Immature natural killer cell (primary cell): ENCODE results near the gene MYH1. TPM values are rescaled to one million over a fixed set of nuclear protein-coding genes. Genes with fewer than 3 reads are reported as not detected.

Experiments
- DNase-seq, 3 donors: peaks; one replicate each; pipeline ENCODE4 v3.0.0; 2022; ENCODE audit warnings: mixed read lengths in 1 of 3
- H3K27ac Mint-ChIP-seq, 6 donors: one replicate each; pipeline ENCODE4 v1.8.0; 2020; ENCODE audit warnings: mixed read lengths in 6 of 6, mild to moderate bottlenecking in 5 of 6, inconsistent platforms in 4 of 6, moderate library complexity in 3 of 6
- H3K27me3 Mint-ChIP-seq, 3 donors: one replicate each; pipeline ENCODE4 v1.8.0; 2020 to 2021; ENCODE audit warnings: low read depth in 3 of 3, mild to moderate bottlenecking in 3 of 3, mixed read lengths in 3 of 3, moderate library complexity in 3 of 3, inconsistent platforms in 1 of 3
- H3K36me3 Mint-ChIP-seq, 3 donors: one replicate each; pipeline ENCODE4 v1.8.0; 2020; ENCODE audit warnings: mixed read lengths in 3 of 3, inconsistent platforms in 2 of 3, mild to moderate bottlenecking in 2 of 3
- H3K4me1 Mint-ChIP-seq, 2 donors: one replicate each; pipeline ENCODE4 v1.8.0; 2020; ENCODE audit warnings: inconsistent platforms in 2 of 2, mild to moderate bottlenecking in 2 of 2, mixed read lengths in 2 of 2, moderate library complexity in 1 of 2
- H3K4me3 Mint-ChIP-seq, 5 donors: one replicate each; pipeline ENCODE4 v1.8.0; 2020; ENCODE audit warnings: mild to moderate bottlenecking in 5 of 5, mixed read lengths in 5 of 5, inconsistent platforms in 3 of 5, moderate library complexity in 3 of 5
- H3K9me3 Mint-ChIP-seq, 6 donors: one replicate each; pipeline ENCODE4 v1.8.0; 2020; ENCODE audit warnings: mild to moderate bottlenecking in 6 of 6, mixed read lengths in 6 of 6, inconsistent platforms in 4 of 6, moderate library complexity in 3 of 6
- polyA plus RNA-seq, 3 donors: library from polyadenylated mRNA; unstranded; fragments of 300-500 nt; fragmentation: Illumina TruSeq; gene quantifications; one replicate each; pipeline ENCODE4 v1.2.3, GENCODE V29; 2021

The MYH1 gene
- polyA plus RNA-seq, 3 donors from 2014 or later, result not detected

DNA sequence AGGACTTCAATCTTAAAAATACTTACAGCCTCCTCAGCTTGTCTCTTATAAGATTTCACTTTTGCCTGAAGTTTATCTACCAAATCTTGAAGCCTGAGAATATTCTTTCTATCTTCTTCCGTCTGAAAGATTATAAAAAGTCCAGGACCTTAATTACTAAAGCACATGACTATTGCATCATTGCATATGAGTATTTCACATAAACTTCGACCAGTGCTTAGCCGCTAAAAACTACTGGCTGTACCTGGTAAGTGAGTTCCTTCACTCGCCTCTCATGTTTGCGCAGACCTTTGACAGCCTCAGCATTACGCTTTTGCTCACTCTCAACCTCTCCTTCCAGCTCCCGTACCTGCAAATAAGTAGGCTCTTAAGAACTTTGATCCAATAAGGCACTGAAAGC, 4.7 kb upstream of the MYH1 start:
- Mint-ChIP-seq H3K4me1 (no peaks in the 10 kb centered on the region), H3K36me3 (no peaks in the 10 kb centered on the region), H3K9me3 (no peaks in the 10 kb centered on the region), H3K27ac (no peak overlapping the region), H3K27me3 (peaks cover 5 to 9% (median 7%) of the 10 kb centered on the region in 3 donors), H3K4me3 (no peak overlapping the region)
- no peak for DNase-seq

DNA sequence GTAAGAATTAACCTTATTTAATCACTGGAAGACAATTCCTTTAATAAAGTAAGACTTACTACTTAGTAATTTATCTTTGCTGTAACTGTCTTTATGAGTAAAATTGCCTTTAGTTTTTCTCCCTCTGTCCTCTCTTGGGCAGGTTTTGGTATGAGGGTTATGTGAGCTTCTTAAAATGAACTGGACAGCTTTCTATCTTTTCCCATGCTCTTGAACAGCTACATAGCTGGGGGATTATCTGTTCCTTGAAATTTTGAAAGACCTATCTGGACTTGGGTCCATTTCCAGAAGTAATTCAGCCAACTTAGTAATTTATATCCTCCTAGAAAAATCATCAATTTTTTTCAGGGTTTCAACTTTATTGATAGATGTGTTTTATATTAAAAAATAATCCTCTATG, 3.6 kb upstream of the MYH1 start:
- H3K36me3 Mint-ChIP-seq, result no peaks in the 10 kb centered on the region
- H3K4me1 Mint-ChIP-seq, result no peaks in the 10 kb centered on the region
- no peak overlapping the region for H3K27ac Mint-ChIP-seq
- DNase-seq, result no peak
- no peaks in the 10 kb centered on the region for H3K9me3 Mint-ChIP-seq
- H3K4me3 Mint-ChIP-seq, result no peak overlapping the region
- peaks cover 5 to 9% (median 7%) of the 10 kb centered on the region in 3 donors for H3K27me3 Mint-ChIP-seq

DNA sequence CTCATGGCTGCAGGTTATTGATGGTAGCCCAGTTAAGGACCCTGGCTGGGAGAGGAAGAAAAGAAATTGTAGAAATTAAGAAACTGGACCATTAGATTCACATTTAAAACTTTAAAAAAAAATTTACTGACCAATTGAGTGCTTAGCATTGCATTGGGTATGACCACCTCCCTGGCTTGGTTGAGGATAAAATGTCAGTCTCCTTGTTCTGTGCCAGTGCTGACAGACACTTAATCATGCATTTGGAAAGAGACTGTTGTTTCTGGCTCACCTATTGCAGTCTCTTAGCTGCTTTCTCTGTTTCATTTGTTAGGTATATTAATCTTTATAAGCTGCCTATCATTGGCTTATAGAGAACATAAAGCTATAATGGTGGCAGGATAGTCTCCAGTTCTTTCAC, 1.7 kb downstream of the MYH1 start:
- Mint-ChIP-seq H3K27ac (no peak overlapping the region), H3K27me3 (peaks cover 3 to 18% (median 3%) of the 10 kb centered on the region in 3 donors), H3K9me3 (no peaks in the 10 kb centered on the region), H3K4me1 (no peaks in the 10 kb centered on the region), H3K4me3 (no peak overlapping the region), H3K36me3 (no peaks in the 10 kb centered on the region)
- DNase-seq, result no peak

DNA sequence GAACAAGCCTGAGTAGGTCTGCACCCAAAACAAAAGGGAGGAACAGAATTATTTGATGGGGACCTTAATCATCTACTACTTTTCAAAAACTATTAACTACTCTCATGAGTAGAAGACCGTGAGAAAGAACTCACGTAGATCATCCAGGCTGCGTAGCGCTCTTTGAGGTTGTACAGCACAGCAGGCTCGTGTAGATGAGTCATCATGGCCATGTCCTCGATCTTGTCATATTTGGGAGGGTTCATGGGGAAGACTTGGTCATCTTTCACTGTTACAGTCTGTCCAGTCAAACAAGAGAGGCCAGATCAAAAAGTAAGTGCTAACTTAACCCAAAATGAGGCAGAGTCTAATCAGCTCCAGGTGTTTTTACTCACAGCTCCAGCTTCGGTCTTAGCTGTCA, 2.3 kb downstream of the MYH1 start:
- no peak for DNase-seq
- no peak overlapping the region for H3K27ac Mint-ChIP-seq
- H3K4me1 Mint-ChIP-seq, result no peaks in the 10 kb centered on the region
- H3K9me3 Mint-ChIP-seq, result no peaks in the 10 kb centered on the region
- H3K4me3 Mint-ChIP-seq, result no peak overlapping the region
- peaks cover 3 to 18% (median 3%) of the 10 kb centered on the region in 3 donors for H3K27me3 Mint-ChIP-seq
- no peaks in the 10 kb centered on the region for H3K36me3 Mint-ChIP-seq

GRCh38 chr17:10513299-10514067, 4.9 kb downstream of the MYH1 start:
- no peak overlapping the region for H3K27ac Mint-ChIP-seq
- H3K36me3 Mint-ChIP-seq, result no peaks in the 10 kb centered on the region
- no peaks in the 10 kb centered on the region for H3K9me3 Mint-ChIP-seq
- no peak overlapping the region for H3K4me3 Mint-ChIP-seq
- peaks cover 0 to 14% (median 3%) of the 10 kb centered on the region in 3 donors for H3K27me3 Mint-ChIP-seq
- no peaks in the 10 kb centered on the region for H3K4me1 Mint-ChIP-seq
- no peak for DNase-seq

GRCh38 chr17:10512856-10513255, 5.5 kb downstream of the MYH1 start:
- Mint-ChIP-seq H3K36me3 (no peaks in the 10 kb centered on the region), H3K27ac (no peak overlapping the region), H3K4me1 (no peaks in the 10 kb centered on the region), H3K9me3 (no peaks in the 10 kb centered on the region), H3K27me3 (peaks cover 0 to 14% (median 3%) of the 10 kb centered on the region in 3 donors), H3K4me3 (no peak overlapping the region)
- DNase-seq, result no peak

DNA sequence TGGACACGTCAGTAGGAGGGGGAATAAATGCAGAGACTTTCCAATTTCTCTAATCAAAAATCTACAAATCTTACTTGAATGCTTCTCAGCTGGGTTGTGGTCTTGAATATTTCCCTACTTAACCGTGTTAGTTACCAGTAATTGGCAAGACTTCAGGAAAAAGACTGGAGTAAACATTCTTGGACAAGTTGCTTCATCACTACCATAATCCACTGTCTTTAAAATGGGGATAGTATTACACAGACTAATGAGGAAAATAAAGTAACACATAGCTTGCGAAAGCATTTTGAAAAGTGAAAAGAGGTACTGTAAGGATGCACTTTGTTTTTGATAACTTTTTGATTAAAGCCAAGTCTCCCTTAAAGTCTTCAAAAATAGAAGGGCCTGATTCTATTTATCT, 18.4 kb downstream of the MYH1 start:
- Mint-ChIP-seq H3K27me3 (peaks cover 0 to 12% (median 6%) of the 10 kb centered on the region in 3 donors), H3K4me3 (no peak overlapping the region)

GRCh38 chr17:10492004-10492403, 26.3 kb downstream of the MYH1 start:
- Mint-ChIP-seq H3K9me3 (peaks cover 9 to 37% (median 30%) of the 10 kb centered on the region in 6 donors), H3K4me3 (no peak overlapping the region), H3K27me3 (peaks cover 4 to 14% (median 6%) of the 10 kb centered on the region in 3 donors), H3K4me1 (no peaks in the 10 kb centered on the region), H3K36me3 (peaks cover 0 to 4% (median 0%) of the 10 kb centered on the region in 3 donors), H3K27ac (no peak overlapping the region)
- no peak for DNase-seq

More for the DNA sequence above, 18.4 kb downstream of the MYH1 start:
- no peaks in the 10 kb centered on the region for H3K36me3 Mint-ChIP-seq
- H3K4me1 Mint-ChIP-seq, result no peaks in the 10 kb centered on the region
- H3K9me3 Mint-ChIP-seq, result peaks cover 0 to 5% (median 0%) of the 10 kb centered on the region in 6 donors
- no peak overlapping the region for H3K27ac Mint-ChIP-seq
- DNase-seq, result no peak

- no peak for DNase-seq
- H3K4me1 Mint-ChIP-seq, result no peaks in the 10 kb centered on the region
Observed at GRCh38 chr17:10482252-10482651, 36.1 kb downstream of the MYH1 start.

DNA sequence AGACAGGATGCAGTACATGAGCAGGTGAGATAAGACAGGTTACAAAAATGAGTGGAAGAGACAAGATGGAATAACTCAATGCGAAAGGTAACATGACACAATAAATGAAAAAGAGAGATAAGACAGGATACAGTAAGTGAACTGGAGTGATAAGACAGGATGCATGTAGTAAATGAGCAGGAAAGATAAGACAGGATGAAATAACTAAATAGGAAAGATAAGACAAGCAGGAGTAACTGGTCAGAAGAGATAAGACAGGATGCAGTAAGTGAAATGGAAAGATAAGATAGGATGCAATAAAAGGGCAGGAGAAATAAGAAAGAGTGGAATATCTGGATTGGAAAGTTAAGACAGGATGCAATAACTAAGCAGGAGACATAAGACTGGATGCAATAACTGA, 40.6 kb downstream of the MYH1 start:
- H3K27ac Mint-ChIP-seq, result no peak overlapping the region
- H3K27me3 Mint-ChIP-seq, result peaks cover 0 to 4% (median 2%) of the 10 kb centered on the region in 3 donors
- H3K4me1 Mint-ChIP-seq, result no peaks in the 10 kb centered on the region
- no peak overlapping the region for H3K4me3 Mint-ChIP-seq
- H3K9me3 Mint-ChIP-seq, result peaks cover 0 to 5% (median 3%) of the 10 kb centered on the region in 6 donors
- no peak for DNase-seq
- H3K36me3 Mint-ChIP-seq, result peaks cover 0 to 2% (median 0%) of the 10 kb centered on the region in 3 donors

More at GRCh38 chr17:10482252-10482651, 36.1 kb downstream of the MYH1 start:
- Mint-ChIP-seq H3K27me3 (peaks cover 0 to 7% (median 2%) of the 10 kb centered on the region in 3 donors), H3K9me3 (peaks cover 18 to 36% (median 30%) of the 10 kb centered on the region in 6 donors), H3K27ac (no peak overlapping the region), H3K36me3 (peaks cover 0 to 7% (median 6%) of the 10 kb centered on the region in 3 donors), H3K4me3 (no peak overlapping the region)

DNA sequence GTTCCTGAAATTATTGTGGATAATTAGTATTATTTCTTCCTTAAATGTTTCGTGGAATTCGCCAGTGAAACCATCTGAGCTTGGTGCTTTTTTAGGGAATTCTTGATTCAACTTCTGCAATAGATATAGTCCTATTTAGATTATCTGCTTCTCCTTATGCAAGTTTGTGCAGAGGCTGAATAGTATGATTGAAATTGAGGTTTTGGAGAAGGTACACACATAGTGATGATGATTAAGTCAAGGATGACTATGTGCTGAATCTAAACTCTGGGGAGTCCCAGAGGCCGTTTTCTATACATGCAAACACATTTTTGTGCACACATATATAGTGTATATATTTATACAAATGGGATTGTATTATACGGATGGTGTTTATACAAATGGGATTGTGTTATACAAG, 43.8 kb downstream of the MYH1 start:
- H3K9me3 Mint-ChIP-seq, result peaks cover 0 to 2% (median 0%) of the 10 kb centered on the region in 6 donors
- no peak overlapping the region for H3K4me3 Mint-ChIP-seq
- no peak for DNase-seq
- no peaks in the 10 kb centered on the region for H3K4me1 Mint-ChIP-seq
- no peak overlapping the region for H3K27ac Mint-ChIP-seq
- no peaks in the 10 kb centered on the region for H3K36me3 Mint-ChIP-seq
- H3K27me3 Mint-ChIP-seq, result peaks cover 0 to 8% (median 0%) of the 10 kb centered on the region in 3 donors

DNA sequence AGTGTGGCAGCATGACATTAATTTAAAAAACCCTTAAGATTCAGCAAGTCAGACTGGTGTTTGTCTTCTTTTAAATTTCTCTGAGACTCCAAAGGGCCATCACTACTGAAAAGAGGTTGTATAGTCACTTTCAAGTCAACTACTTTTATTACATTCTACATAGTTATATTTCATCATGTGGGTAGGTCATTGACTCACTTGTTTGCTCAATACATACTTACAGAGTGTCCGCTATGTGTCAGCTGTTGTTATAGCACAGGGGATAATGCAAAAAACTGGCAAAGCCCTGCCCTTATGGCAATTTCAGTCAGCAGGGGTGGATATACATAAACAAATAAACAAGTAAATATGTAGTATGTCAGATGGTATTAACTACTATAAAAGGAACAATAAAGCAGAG, 46.5 kb downstream of the MYH1 start:
- Mint-ChIP-seq H3K4me1 (no peaks in the 10 kb centered on the region), H3K27ac (no peak overlapping the region), H3K4me3 (no peak overlapping the region), H3K27me3 (peaks cover 0 to 8% (median 0%) of the 10 kb centered on the region in 3 donors), H3K36me3 (no peaks in the 10 kb centered on the region), H3K9me3 (peaks cover 0 to 2% (median 0%) of the 10 kb centered on the region in 6 donors)
- DNase-seq, result no peak

- Mint-ChIP-seq H3K4me3 (no peak within 1 kb of the TSS), H3K9me3 (no peaks in the 10 kb centered on the region), H3K36me3 (no peaks in the 10 kb centered on the region), H3K27ac (no peak within 1 kb of the TSS), H3K27me3 (peaks cover 0 to 10% (median under 1%) of the 10 kb centered on the region in 3 donors), H3K4me1 (no peaks in the 10 kb centered on the region)
- DNase-seq, result no peak
Observed at GRCh38 chr17:10469459-10469858, 48.9 kb downstream of the MYH1 start, which contains the start of gene MYH4. TSS of gene MYH4 (minus strand) at chr17:10469559. CDS start at chr17:10466745, 2,814 bp downstream.

GRCh38 chr17:10463402-10463801, 54.9 kb downstream of the MYH1 start:
- H3K36me3 Mint-ChIP-seq, result no peaks in the 10 kb centered on the region
- H3K27me3 Mint-ChIP-seq, result peaks cover 0 to 10% (median 8%) of the 10 kb centered on the region in 3 donors
- no peak for DNase-seq
- H3K27ac Mint-ChIP-seq, result no peak overlapping the region
- no peaks in the 10 kb centered on the region for H3K9me3 Mint-ChIP-seq
- no peaks in the 10 kb centered on the region for H3K4me1 Mint-ChIP-seq
- no peak overlapping the region for H3K4me3 Mint-ChIP-seq
